Endothelial cell of umbilical vein (primary cell): ENCODE measurements around the gene SPACA4.
A peak's percentile ranks its signal among the peaks of the same experiment; 100 is the strongest.

ENCODE experiments used
- EZH2 ChIP-seq: IDR thresholded peaks from 2 replicates; pipeline ENCODE4 v1.6.1; 2012; ENCODE audit warnings: borderline replicate concordance, low read depth, mild to moderate bottlenecking, moderate library complexity, low read length, inconsistent platforms; ENCODE audit not compliant: severe bottlenecking
- FOS ChIP-seq: IDR thresholded peaks from 2 replicates; pipeline ENCODE4 v1.6.1; 2011; ENCODE audit warnings: mild to moderate bottlenecking, low read length, moderate library complexity, borderline replicate concordance; ENCODE audit not compliant: insufficient read depth
- JUN ChIP-seq: IDR thresholded peaks from 2 replicates; pipeline ENCODE4 v1.6.1; 2011; ENCODE audit warnings: borderline replicate concordance, low read depth; ENCODE audit not compliant: insufficient read length, insufficient read depth
- MAX ChIP-seq: IDR thresholded peaks from 2 replicates; pipeline ENCODE4 v1.6.1; 2011; ENCODE audit not compliant: insufficient read depth, insufficient read length
- MYC ChIP-seq: IDR thresholded peaks from one replicate; pipeline ENCODE4 v1.6.1; 2011; ENCODE audit warnings: mild to moderate bottlenecking, low read depth, low read length
- POLR2A ChIP-seq: IDR thresholded peaks from 2 replicates; pipeline ENCODE4 v1.6.1; 2012; ENCODE audit warnings: low read depth, mild to moderate bottlenecking, control low read depth, low read length
- POLR2AphosphoS5 ChIP-seq: IDR thresholded peaks from 2 replicates; pipeline ENCODE4 v1.6.1; 2012; ENCODE audit warnings: low read depth, mild to moderate bottlenecking, control low read depth, low read length, moderate library complexity; ENCODE audit not compliant: insufficient read depth
- TF ChIP-seq, protein P1 (sequence below), 2 donors: IDR thresholded peaks; 1 replicate in 1 of 2; 2 replicates in 1 of 2; pipeline ENCODE4 v1.5.1; 2011; ENCODE audit warnings: low read length in 2 of 2, mild to moderate bottlenecking in 2 of 2, moderate library complexity in 2 of 2, control low read depth in 1 of 2, inconsistent platforms in 1 of 2, low read depth in 1 of 2; ENCODE audit not compliant: insufficient read depth in 1 of 2; ENCODE audit errors: extremely low read depth in 1 of 2

DNA sequence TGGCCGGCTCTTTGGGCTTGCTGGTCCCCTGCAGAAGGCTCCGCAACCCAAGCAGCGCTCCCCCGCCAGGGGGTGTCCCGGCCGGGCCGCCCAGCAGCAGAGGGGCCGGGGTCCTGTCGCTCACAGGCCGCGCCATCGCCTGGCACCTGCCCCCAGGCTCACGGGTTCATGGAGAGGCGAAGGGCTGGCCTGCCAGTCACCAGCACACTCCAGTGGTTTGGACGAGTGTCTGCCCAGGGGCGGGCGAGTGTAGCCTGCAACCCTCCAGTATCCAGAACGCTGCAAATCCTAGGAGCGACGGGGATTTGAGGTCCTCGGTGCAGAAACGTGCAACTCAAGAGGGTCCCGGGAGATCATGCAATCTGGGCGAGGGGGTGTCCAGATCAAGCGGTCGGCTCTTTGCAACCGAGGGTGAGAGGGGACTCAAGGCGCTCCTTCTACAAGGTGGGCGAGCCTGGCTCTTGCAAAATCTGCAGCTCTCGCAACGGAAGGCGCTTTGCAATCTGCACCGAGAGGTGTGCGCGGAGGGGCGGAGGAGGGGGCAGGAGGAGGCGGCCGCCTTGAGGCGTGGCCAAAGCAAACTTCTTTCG lies 30.4 kb downstream of the SPACA4 start, which contains the start of gene DBP:
- TF ChIP-seq, protein P1, sequence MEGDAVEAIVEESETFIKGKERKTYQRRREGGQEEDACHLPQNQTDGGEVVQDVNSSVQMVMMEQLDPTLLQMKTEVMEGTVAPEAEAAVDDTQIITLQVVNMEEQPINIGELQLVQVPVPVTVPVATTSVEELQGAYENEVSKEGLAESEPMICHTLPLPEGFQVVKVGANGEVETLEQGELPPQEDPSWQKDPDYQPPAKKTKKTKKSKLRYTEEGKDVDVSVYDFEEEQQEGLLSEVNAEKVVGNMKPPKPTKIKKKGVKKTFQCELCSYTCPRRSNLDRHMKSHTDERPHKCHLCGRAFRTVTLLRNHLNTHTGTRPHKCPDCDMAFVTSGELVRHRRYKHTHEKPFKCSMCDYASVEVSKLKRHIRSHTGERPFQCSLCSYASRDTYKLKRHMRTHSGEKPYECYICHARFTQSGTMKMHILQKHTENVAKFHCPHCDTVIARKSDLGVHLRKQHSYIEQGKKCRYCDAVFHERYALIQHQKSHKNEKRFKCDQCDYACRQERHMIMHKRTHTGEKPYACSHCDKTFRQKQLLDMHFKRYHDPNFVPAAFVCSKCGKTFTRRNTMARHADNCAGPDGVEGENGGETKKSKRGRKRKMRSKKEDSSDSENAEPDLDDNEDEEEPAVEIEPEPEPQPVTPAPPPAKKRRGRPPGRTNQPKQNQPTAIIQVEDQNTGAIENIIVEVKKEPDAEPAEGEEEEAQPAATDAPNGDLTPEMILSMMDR (IDR thresholded peaks at IDR 0.05; ENCODE audit: extremely low read depth in 1 of 2, insufficient read depth in 1 of 2, low read depth in 1 of 2, low read length in 2 of 2): peak; percentile 3 to 9
- TF ChIP-seq POLR2AphosphoS5 (no peak), POLR2A (no peak), MAX (no peak), EZH2 (peak; percentile 43), JUN (no peak), MYC (no peak), FOS (no peak)
